Measurements from ENCODE around the gene CA5A. TPM values are rescaled to one million over a fixed set of nuclear protein-coding genes. Genes with fewer than 3 reads are reported as not detected.

Gene CA5A
- total RNA-seq, 1 donor from 2014 or later = not detected

GRCh38 chr16:87838643-87839541 is 97.4 kb downstream of the CA5A start:
- peak in 1 of 2 donors; percentile 57 for DNase-seq (ENCODE audit: low read depth in 2 of 2)

Other genes with a start within 250 kb of the CA5A start
- 11.3 and 19.0 TPM in 2 replicates for gene KLHDC4, start 170.5 kb downstream of the CA5A start, total RNA-seq
- 2.6 and 9.5 TPM in 2 replicates for gene SLC7A5, start 67.0 kb downstream of the CA5A start, total RNA-seq
- 9.4 and 18.8 TPM in 2 replicates for gene BANP, start 14.9 kb upstream of the CA5A start, total RNA-seq

All from lung microvascular endothelial cell (primary cell).